MCF 10A (cell line): Measurements from ENCODE around the gene WNK1. TPM values are rescaled to one million over a fixed set of nuclear protein-coding genes. Genes with fewer than 3 reads are reported as not detected.
A peak's percentile ranks its signal among the peaks of the same experiment; 100 is the strongest.

Source experiments
- BruUV-seq: library from RNA; stranded (reverse); fragments of 400-500 nt; replicated peaks from 2 replicates; lab custom pipeline; 2021; lab: Mats Ljungman, UMichigan
- CTCF ChIA-PET: fragments of 300-600 bp; sonication (Branson Sonifier 250); formaldehyde crosslinking; extraction: SDS; loops from one replicate; lab custom pipeline; 2021; ENCODE audit warnings: antibody characterized with exemption, inconsistent platforms; lab: Yijun Ruan, JAX
- POLR2A ChIA-PET: fragments of 300-600, 350-650 bp; sonication (Branson Sonifier 250); formaldehyde crosslinking; extraction: SDS; loops from one replicate; lab custom pipeline; 2020; ENCODE audit warnings: antibody characterized with exemption, inconsistent platforms; lab: Yijun Ruan, JAX
- DNase-seq: peaks from one replicate; pipeline ENCODE4 v3.0.0-alpha.2; 2018; ENCODE audit not compliant: unreplicated experiment
- H3K27ac Mint-ChIP-seq: one replicate; pipeline ENCODE4 v1.8.0; 2022; ENCODE audit warnings: mild to moderate bottlenecking, low read depth, mixed read lengths; ENCODE audit not compliant: unreplicated experiment
- H3K27me3 Mint-ChIP-seq: one replicate; pipeline ENCODE4 v1.8.0; 2022; ENCODE audit warnings: mixed read lengths; ENCODE audit not compliant: insufficient read depth, unreplicated experiment
- H3K36me3 Mint-ChIP-seq: one replicate; pipeline ENCODE4 v1.8.0; 2022; ENCODE audit warnings: mild to moderate bottlenecking, moderate library complexity, mixed read lengths; ENCODE audit not compliant: insufficient read depth, unreplicated experiment
- H3K4me1 Mint-ChIP-seq: one replicate; pipeline ENCODE4 v1.8.0; 2022; ENCODE audit warnings: mixed read lengths; ENCODE audit not compliant: insufficient read depth, unreplicated experiment
- H3K4me3 Mint-ChIP-seq: one replicate; pipeline ENCODE4 v1.8.0; 2022; ENCODE audit warnings: mild to moderate bottlenecking, moderate library complexity, mixed read lengths; ENCODE audit not compliant: unreplicated experiment
- H3K9me3 Mint-ChIP-seq: one replicate; pipeline ENCODE4 v1.8.0; 2022; ENCODE audit warnings: mixed read lengths; ENCODE audit not compliant: unreplicated experiment
- CTCF ChIP-seq: fragments of 200-600 bp; IDR thresholded peaks from one replicate; pipeline ENCODE4 v1.8.0; 2022; ENCODE audit warnings: antibody characterized with exemption, mild to moderate bottlenecking; ENCODE audit not compliant: unreplicated experiment
- intact Hi-C: fragments of 100-400 bp; cut with micrococcal nuclease; formaldehyde crosslinking; loops from 2 replicates; pipeline ENCODE4 v1.14.1; 2022
- total RNA-seq: library from RNA; stranded (reverse); gene quantifications from 2 replicates; pipeline ENCODE4 v1.2.3, GENCODE V29; 2022

The WNK1 gene
- total RNA-seq, 1 experiment from 2014 or later = 139 TPM

DNA sequence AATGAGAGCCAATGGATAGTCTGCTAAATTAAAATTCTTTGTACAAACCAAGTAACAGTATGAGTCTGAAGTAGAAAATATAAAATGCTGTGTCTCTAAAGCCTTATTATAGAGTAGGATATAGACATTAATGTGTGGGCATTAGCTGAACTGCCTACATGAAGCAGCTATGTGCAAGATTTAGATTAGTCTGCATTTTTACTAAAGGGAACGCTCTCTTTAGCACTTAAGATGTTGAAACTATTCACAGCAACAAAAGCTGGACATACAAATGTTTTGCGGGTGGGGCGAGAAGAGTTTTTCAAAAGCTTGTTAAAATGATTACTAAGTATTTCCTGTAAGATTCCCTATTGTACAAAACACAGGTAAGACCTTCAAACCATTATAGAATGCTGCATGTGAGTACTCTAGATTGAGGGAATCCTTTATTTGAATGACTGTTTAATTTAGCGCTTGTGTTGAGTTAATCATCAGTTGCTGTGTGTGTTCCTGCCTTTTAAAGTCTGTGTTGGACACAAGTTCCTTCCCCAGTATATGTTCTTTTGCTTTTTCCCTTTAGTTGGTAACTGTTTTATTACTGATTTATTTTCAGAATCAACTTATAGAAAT is 110.0 kb downstream of the WNK1 start:
- TF ChIP-seq CTCF = no peak
- H3K27me3 Mint-ChIP-seq = no peaks in the 10 kb centered on the region
- H3K9me3 Mint-ChIP-seq = no peaks in the 10 kb centered on the region
- BruUV-seq = no TSS peak
- ChIA-PET POLR2A (interaction anchor here (0.5 to 11.4 kb wide), 15 partner anchors 8 to 291 kb away, joined by 3 to 142 read pairs (median 4); partner anchors contain the start of gene RAD52), CTCF (interaction anchor here (0.5 to 2.2 kb wide), 3 partner anchors 15 to 294 kb away, joined by 3 to 10 read pairs (median 5); no protein-coding TSS in a partner anchor)
- intact Hi-C loops = no loop called here
- no peak overlapping the region for H3K4me3 Mint-ChIP-seq
- peak overlapping the region; percentile 39 for H3K27ac Mint-ChIP-seq
- peaks cover 16% of the 10 kb centered on the region for H3K4me1 Mint-ChIP-seq
- H3K36me3 Mint-ChIP-seq = peaks cover 78% of the 10 kb centered on the region
- DNase-seq = no peak

- no peaks in the 10 kb centered on the region for H3K27me3 Mint-ChIP-seq
- H3K27ac Mint-ChIP-seq = peak overlapping the region; percentile 39
- DNase-seq = no peak
- ChIA-PET CTCF (interaction anchor here (1.3 kb wide), 1 partner anchor 47 kb away, joined by 9 read pairs; no protein-coding TSS in a partner anchor), POLR2A (interaction anchor here (0.6 to 11.4 kb wide), 7 partner anchors 10 to 232 kb away, joined by 3 to 142 read pairs (median 9); no protein-coding TSS in a partner anchor)
- BruUV-seq = no TSS peak
- H3K4me3 Mint-ChIP-seq = no peak overlapping the region
- intact Hi-C loops = no loop called here
- peaks cover 10% of the 10 kb centered on the region for H3K4me1 Mint-ChIP-seq
- H3K36me3 Mint-ChIP-seq = peaks cover 81% of the 10 kb centered on the region
- TF ChIP-seq CTCF = no peak
- no peaks in the 10 kb centered on the region for H3K9me3 Mint-ChIP-seq
Observed at GRCh38 chr12:863285-863684, 110.9 kb downstream of the WNK1 start.

DNA sequence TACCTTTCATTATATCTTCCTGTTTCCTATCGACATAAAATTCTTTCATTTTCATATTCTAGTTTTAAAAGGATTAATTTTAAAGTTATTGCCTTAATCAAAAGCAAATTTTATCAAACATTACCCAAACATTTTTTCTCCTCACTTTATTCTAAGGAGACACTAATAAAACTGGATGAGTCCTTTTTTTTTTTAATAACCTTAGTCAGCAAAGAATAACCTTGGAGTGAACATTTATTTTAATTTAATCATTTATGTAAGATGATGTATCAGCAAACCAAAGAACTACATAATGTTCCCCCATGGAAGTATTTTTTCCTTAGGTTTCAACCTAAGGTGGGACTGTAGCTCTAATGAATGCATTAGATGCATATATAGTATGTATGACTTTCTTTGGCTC is 113.2 kb downstream of the WNK1 start:
- intact Hi-C loops = no loop called here
- H3K36me3 Mint-ChIP-seq = peaks cover 85% of the 10 kb centered on the region
- no peak overlapping the region for H3K4me3 Mint-ChIP-seq
- ChIA-PET POLR2A (interaction anchor here (1.5 to 2.1 kb wide), 2 partner anchors 9 to 17 kb away, joined by 3 to 9 read pairs; no protein-coding TSS in a partner anchor), CTCF (interaction anchor here (1.0 to 2.1 kb wide), 2 partner anchors 50 to 84 kb away, joined by 3 to 6 read pairs; partner anchors contain the start of gene RAD52)
- no TSS peak for BruUV-seq
- peaks cover 10% of the 10 kb centered on the region for H3K4me1 Mint-ChIP-seq
- H3K27me3 Mint-ChIP-seq = no peaks in the 10 kb centered on the region
- H3K27ac Mint-ChIP-seq = no peak overlapping the region
- TF ChIP-seq CTCF = no peak
- no peak for DNase-seq
- no peaks in the 10 kb centered on the region for H3K9me3 Mint-ChIP-seq

- no peaks in the 10 kb centered on the region for H3K9me3 Mint-ChIP-seq
- H3K4me1 Mint-ChIP-seq = peaks cover 2% of the 10 kb centered on the region
- POLR2A ChIA-PET = interaction anchor here (0.8 to 1.9 kb wide), 2 partner anchors 10 to 14 kb away, joined by 3 to 12 read pairs; no protein-coding TSS in a partner anchor
- H3K4me3 Mint-ChIP-seq = no peak overlapping the region
- no peaks in the 10 kb centered on the region for H3K27me3 Mint-ChIP-seq
- no TSS peak for BruUV-seq
- DNase-seq = no peak
- CTCF ChIA-PET = interaction anchor here (0.6 to 2.1 kb wide), 5 partner anchors 12 to 82 kb away, joined by 3 to 6 read pairs (median 4); partner anchors contain the start of gene RAD52
- no peak for TF ChIP-seq CTCF
- peaks cover 69% of the 10 kb centered on the region for H3K36me3 Mint-ChIP-seq
- no peak overlapping the region for H3K27ac Mint-ChIP-seq
- intact Hi-C loops = no loop called here
Observed at GRCh38 chr12:867905-868304, 115.5 kb downstream of the WNK1 start.
